ENCODE measurements around the gene PAX7. TPM values are rescaled to one million over a fixed set of nuclear protein-coding genes. Genes with fewer than 3 reads are reported as not detected.

The PAX7 gene
- total RNA-seq, 1 donor from 2014 or later, result not detected

- ATAC-seq (no peak), DNase-seq (ENCODE audit: missing footprints) (no peak)
- intact Hi-C loops (cut with DNase I), result no loop called here
Measured at GRCh38 chr1:18716785-18717678, 86.4 kb downstream of the PAX7 start.

GRCh38 chr1:18719786-18720451 lies 89.3 kb downstream of the PAX7 start:
- intact Hi-C loops (cut with DNase I), result no loop called here
- DNase-seq (ENCODE audit: missing footprints) (no peak), ATAC-seq (no peak)

GRCh38 chr1:18721041-18721440 lies 90.4 kb downstream of the PAX7 start:
- ATAC-seq, result no peak
- intact Hi-C loops (cut with DNase I), result no loop called here
- DNase-seq (ENCODE audit: missing footprints), result no peak

- ATAC-seq, result no peak
- no peak for DNase-seq (ENCODE audit: missing footprints)
- intact Hi-C loops (cut with DNase I), result no loop called here
Measured at GRCh38 chr1:18721776-18722175, 91.1 kb downstream of the PAX7 start.

- DNase-seq (ENCODE audit: missing footprints) (peak; percentile 65), ATAC-seq (no peak)
- intact Hi-C loops (cut with DNase I), result no loop called here
Measured at GRCh38 chr1:18722270-18722669, 91.6 kb downstream of the PAX7 start.

GRCh38 chr1:18723206-18723605 lies 92.6 kb downstream of the PAX7 start:
- intact Hi-C loops (cut with DNase I), result no loop called here
- ATAC-seq (no peak), DNase-seq (ENCODE audit: missing footprints) (peak; percentile 17)

GRCh38 chr1:18723701-18724411 lies 93.2 kb downstream of the PAX7 start:
- DNase-seq (ENCODE audit: missing footprints) (no peak), ATAC-seq (no peak)
- intact Hi-C loops (cut with DNase I), result no loop called here

- intact Hi-C loops (cut with DNase I), result no loop called here
- ATAC-seq (no peak), DNase-seq (ENCODE audit: missing footprints) (no peak)
Measured at GRCh38 chr1:18724801-18725200, 94.2 kb downstream of the PAX7 start.

- intact Hi-C loops (cut with DNase I), result no loop called here
- DNase-seq (ENCODE audit: missing footprints), result no peak
Measured at GRCh38 chr1:18725231-18725895, 94.7 kb downstream of the PAX7 start.

GRCh38 chr1:18726368-18726767 lies 95.7 kb downstream of the PAX7 start:
- ATAC-seq, result no peak
- intact Hi-C loops (cut with DNase I), result no loop called here
- DNase-seq (ENCODE audit: missing footprints), result no peak

More at GRCh38 chr1:18725231-18725895, 94.7 kb downstream of the PAX7 start:
- no peak for ATAC-seq

- ATAC-seq (no peak), DNase-seq (ENCODE audit: missing footprints) (no peak)
- intact Hi-C loops (cut with DNase I), result no loop called here
Measured at GRCh38 chr1:18727956-18728355, 97.3 kb downstream of the PAX7 start.

- ATAC-seq (no peak), DNase-seq (ENCODE audit: missing footprints) (no peak)
- intact Hi-C loops (cut with DNase I), result no loop called here
Measured at GRCh38 chr1:18730321-18730720, 99.7 kb downstream of the PAX7 start.

GRCh38 chr1:18731148-18731547 lies 100.5 kb downstream of the PAX7 start:
- intact Hi-C loops (cut with DNase I), result no loop called here
- DNase-seq (ENCODE audit: missing footprints) (no peak), ATAC-seq (no peak)

- intact Hi-C loops (cut with DNase I), result no loop called here
- DNase-seq (ENCODE audit: missing footprints) (no peak), ATAC-seq (no peak)
Measured at GRCh38 chr1:18731591-18732235, 101.1 kb downstream of the PAX7 start.

- no peak for DNase-seq (ENCODE audit: missing footprints)
- no peak for ATAC-seq
- intact Hi-C loops (cut with DNase I), result no loop called here
Measured at GRCh38 chr1:18732686-18733085, 102.0 kb downstream of the PAX7 start.

GRCh38 chr1:18734001-18734400 lies 103.4 kb downstream of the PAX7 start:
- DNase-seq (ENCODE audit: missing footprints) (no peak), ATAC-seq (no peak)
- intact Hi-C loops (cut with DNase I), result no loop called here

GRCh38 chr1:18734461-18735223 lies 104.0 kb downstream of the PAX7 start:
- ATAC-seq (no peak), DNase-seq (ENCODE audit: missing footprints) (no peak)
- intact Hi-C loops (cut with DNase I), result no loop called here

Measured in Right ventricle myocardium inferior (tissue), 1 donor.